GM12872 (cell line): ENCODE measurements around the gene ARL6IP4.

Source experiments
- TF ChIP-seq, protein P1 (sequence below): IDR thresholded peaks from 3 replicates; pipeline ENCODE4 v1.5.1; 2011; ENCODE audit warnings: low read depth, mild to moderate bottlenecking, low read length, moderate library complexity; ENCODE audit not compliant: insufficient read depth

Gene ARL6IP4

DNA sequence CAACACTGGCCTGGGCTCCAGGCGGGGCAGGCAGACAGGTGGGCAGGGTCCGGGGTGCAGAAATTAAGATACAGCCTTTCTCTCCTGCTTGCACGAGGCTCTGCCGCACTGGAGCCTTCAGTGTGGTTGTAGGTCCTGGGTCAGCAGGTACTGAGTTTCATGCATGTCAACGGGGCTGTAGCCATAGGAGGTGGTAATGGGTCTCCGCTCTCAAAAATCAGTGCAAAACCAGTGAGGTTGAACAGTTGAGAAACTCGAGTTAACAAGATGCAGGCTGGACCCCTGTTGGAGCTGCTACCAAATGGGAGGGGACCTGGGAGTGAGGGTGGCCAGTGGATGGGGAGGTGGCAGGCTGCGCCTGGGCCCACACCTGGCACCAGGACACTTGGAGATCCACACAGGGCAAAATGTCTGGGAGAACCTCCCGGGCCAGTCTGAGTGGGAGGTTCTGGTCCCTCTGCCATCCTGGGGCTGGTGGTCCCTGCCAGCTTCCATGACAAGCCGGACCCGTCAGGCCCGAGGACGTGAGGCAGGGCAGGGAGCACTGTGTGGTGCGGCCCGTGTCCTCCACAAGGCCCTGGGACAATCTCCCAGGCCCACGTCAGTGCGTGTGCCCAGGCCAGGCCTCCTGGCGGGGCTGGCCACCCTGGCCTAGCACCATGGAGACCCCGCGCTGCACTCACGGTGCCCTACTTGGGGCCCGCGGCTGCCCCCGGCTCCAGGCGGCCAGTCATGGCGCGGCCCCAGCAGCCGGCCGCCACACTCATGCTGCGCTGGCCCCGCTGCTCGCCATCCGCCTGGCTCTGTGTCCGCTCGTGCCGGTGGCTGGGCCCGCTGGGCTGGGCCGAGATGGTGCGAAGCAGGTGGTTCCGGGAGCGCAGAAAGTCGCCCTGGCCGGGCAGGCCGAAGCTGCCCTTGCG is 5.1 kb downstream of the ARL6IP4 start:
- TF ChIP-seq, protein P1, sequence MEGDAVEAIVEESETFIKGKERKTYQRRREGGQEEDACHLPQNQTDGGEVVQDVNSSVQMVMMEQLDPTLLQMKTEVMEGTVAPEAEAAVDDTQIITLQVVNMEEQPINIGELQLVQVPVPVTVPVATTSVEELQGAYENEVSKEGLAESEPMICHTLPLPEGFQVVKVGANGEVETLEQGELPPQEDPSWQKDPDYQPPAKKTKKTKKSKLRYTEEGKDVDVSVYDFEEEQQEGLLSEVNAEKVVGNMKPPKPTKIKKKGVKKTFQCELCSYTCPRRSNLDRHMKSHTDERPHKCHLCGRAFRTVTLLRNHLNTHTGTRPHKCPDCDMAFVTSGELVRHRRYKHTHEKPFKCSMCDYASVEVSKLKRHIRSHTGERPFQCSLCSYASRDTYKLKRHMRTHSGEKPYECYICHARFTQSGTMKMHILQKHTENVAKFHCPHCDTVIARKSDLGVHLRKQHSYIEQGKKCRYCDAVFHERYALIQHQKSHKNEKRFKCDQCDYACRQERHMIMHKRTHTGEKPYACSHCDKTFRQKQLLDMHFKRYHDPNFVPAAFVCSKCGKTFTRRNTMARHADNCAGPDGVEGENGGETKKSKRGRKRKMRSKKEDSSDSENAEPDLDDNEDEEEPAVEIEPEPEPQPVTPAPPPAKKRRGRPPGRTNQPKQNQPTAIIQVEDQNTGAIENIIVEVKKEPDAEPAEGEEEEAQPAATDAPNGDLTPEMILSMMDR = no peak

DNA sequence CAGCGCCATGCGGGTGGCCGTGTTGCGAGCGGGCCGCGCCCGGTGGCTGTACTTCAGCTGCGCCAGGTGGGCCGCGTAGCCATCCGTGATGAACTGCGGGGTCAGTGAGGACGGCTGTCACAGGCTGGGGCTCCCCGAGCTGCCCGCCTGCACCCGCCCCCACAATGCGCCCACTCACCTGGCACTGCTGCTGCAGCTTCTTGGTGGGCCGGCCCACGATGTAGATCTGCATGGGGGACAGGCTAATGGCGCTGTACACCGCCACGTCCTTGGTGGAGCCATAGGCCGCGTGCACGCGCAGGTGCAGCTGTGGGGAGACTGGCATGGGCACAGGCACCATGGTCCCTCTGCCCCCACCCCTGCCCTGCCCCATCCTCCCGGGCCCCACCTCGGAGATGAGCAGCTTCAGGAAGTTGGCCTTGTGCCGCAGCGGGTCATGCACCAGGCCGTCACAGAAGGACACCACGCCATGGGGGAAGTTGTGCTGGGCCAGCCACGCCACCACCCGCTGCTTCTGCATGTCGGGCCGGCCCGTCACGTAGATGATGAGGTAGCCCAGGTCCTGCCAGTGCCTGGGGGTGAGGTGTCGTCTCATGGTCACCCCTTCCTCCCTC is 5.9 kb downstream of the ARL6IP4 start:
- TF ChIP-seq, protein P1 = no peak

DNA sequence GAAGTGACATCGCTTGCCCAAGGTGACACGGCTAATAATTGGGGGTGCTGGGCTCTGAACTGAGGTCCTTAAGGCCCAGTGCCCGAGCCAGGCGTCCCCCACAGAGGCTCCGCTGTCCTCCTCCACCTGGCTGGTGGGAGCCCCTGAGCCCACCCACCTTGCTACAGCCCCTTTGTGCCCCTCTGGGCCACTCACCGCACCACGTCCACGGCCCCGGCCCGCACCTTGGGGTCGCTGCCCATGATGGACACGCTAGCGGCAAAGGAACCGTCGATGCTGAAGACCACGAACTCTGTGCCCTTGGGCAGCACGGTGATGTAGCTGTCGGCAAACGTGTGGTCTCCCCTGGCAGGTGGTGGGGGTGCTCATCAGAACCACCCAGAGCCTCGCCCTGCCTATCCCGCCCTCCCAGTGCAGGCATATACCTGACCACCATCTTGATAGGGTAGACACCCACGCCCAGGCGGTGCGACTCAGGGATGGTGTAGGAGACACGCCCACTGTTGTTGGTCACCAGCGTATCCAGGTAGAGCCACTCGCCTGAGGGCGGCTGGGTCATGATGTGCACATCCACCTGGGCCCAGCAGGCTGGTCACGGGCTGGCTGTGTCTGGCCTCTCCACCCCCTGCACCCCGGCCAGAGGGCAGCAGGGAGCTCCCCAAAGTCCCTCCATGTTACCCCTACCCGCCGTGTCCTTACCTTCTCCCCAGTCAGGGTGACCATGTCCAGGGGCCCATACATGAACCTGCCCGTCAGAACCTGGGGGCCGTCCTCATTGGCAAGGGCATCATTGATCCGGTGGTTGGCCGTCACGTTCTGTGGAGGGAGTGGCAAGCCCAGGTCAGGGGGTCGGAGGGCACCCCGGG is 6.8 kb downstream of the ARL6IP4 start:
- TF ChIP-seq, protein P1 = no peak

DNA sequence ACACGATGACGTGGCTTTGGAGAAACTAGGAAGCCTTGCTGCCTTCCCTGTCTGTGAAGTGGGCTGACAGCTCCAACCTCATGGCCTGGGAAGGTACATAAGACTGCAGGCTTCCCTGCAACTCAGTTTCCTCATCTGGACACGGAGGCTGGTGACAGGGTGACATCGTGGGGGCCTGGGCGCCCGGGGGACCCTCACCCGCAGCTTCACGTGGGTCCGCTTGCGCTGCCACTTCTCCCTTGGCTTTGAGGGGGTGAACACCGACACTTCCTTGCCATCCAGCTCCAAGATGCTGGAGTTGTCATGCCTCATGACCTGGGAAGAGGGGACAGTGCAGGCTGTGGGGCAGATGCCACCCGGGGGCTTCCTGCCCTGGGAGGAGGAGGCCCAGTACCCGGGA is 7.6 kb downstream of the ARL6IP4 start:
- TF ChIP-seq, protein P1 = no peak

DNA sequence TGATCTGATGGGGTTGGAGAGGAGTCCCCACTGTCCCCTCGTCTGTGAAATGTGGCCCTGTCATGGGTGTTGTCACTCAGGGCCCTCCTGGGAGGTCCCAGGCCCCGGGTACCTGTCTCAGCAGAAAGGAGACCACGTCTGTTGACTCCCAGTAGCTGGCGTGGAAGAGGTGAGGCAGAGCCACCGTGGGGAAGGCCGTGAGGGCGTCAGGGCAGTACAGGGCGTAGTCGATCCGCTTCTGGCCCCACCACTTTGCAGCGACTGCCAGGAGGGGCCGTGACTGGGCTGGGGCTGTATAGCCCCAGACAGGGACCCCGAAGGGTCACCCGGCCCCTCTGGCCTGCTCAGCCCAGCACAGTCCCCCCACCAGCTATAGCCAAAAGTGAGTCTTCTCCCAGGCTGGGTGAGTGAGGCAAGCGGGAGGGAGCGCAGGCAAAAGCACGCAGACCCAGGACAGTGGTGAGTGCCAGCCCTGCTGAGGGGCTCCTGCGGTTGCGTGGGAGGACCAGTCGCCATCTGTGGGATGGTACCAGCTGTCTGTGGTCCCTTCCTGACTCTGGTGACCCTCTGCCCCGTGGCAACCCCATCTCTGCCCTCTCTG is 8.2 kb downstream of the ARL6IP4 start:
- TF ChIP-seq, protein P1 = no peak

DNA sequence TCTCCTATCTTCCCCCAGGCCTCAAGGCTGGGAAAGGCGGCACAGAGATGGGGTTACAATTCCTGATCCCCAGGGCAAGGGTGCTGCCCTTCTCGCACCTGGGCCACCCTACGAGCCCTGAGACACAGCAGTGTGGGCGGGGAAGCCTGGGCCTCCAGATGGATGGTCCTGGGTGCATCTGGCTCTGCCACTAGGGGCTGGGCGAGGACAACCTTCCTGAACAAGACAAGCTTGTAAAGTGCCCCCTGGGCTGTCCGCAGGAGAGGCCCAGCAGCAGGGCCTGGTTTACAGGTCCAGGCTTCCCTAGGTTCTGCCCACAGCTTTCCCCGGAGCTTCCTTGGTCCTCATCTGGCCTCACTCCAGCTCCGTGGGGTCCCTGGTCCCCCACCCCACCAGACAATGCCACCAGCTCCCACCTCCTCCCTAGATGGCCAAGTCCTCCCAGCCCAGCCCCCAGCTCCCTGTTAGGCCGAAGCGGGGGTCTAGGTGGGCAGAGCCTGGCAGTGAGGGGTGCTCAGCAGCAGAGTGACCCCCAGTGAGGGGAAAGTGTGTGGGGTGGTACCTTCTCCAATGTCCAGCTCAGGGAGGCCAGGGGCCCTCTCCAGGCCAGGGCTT is 8.9 kb downstream of the ARL6IP4 start:
- TF ChIP-seq, protein P1 = 0 out of 3 replicates have a peak, but pooled peaks have one; percentile 19
